HG03442 (cell line): Measurements from ENCODE around the gene LITAF.
"Not testable (repeated sequence)": the region's sequence is repeated elsewhere in the genome, so short reads cannot be mapped to it uniquely, and the experiment has no call there.

Experiments used
- ATAC-seq: cut with Tn5 transposase; IDR thresholded peaks from one replicate; pipeline ENCODE4 v1.9.1; 2021; ENCODE audit warnings: mild to moderate bottlenecking, moderate library complexity; ENCODE audit not compliant: unreplicated experiment

LITAF gene

GRCh38 chr16:11576427-11577289 lies 10.1 kb downstream of the LITAF start:
- ATAC-seq: peak; percentile 58

GRCh38 chr16:11575223-11575589 lies 11.5 kb downstream of the LITAF start:
- ATAC-seq: no peak

- ATAC-seq: no peak
Observed at GRCh38 chr16:11572301-11572995, 14.3 kb downstream of the LITAF start.

- ATAC-seq: no peak
Observed at GRCh38 chr16:11571549-11571948, 15.2 kb downstream of the LITAF start.

GRCh38 chr16:11570806-11571205 lies 15.9 kb downstream of the LITAF start:
- no peak for ATAC-seq

- no peak for ATAC-seq
Observed at GRCh38 chr16:11570258-11570657, 16.5 kb downstream of the LITAF start.

GRCh38 chr16:11566398-11566797 lies 20.3 kb downstream of the LITAF start:
- ATAC-seq: no peak

GRCh38 chr16:11565665-11566064 lies 21.1 kb downstream of the LITAF start:
- no peak for ATAC-seq

- no peak for ATAC-seq
Observed at GRCh38 chr16:11564046-11564926, 22.4 kb downstream of the LITAF start.

- ATAC-seq: no peak
Observed at GRCh38 chr16:11563493-11564040, 23.2 kb downstream of the LITAF start.

GRCh38 chr16:11562941-11563340 lies 23.8 kb downstream of the LITAF start:
- no peak for ATAC-seq

GRCh38 chr16:11562411-11562810 lies 24.3 kb downstream of the LITAF start:
- ATAC-seq: no peak

GRCh38 chr16:11561856-11562255 lies 24.9 kb downstream of the LITAF start:
- ATAC-seq: no peak

- ATAC-seq: no peak
Observed at GRCh38 chr16:11561454-11561805, 25.3 kb downstream of the LITAF start.

- ATAC-seq: no peak
Observed at GRCh38 chr16:11560701-11561453, 25.8 kb downstream of the LITAF start.

GRCh38 chr16:11558308-11558823 lies 28.4 kb downstream of the LITAF start:
- ATAC-seq: not testable (repeated sequence)

GRCh38 chr16:11557801-11558200 lies 28.9 kb downstream of the LITAF start:
- no peak for ATAC-seq

- ATAC-seq: no peak
Observed at GRCh38 chr16:11556945-11557720, 29.6 kb downstream of the LITAF start.

- ATAC-seq: no peak
Observed at GRCh38 chr16:11556214-11556819, 30.4 kb downstream of the LITAF start.
